ENCODE measurements around the gene VTI1A. TPM values are rescaled to one million over a fixed set of nuclear protein-coding genes. Genes with fewer than 3 reads are reported as not detected.

VTI1A gene
- total RNA-seq, 1 experiment from 2014 or later, result 22.0 TPM

DNA sequence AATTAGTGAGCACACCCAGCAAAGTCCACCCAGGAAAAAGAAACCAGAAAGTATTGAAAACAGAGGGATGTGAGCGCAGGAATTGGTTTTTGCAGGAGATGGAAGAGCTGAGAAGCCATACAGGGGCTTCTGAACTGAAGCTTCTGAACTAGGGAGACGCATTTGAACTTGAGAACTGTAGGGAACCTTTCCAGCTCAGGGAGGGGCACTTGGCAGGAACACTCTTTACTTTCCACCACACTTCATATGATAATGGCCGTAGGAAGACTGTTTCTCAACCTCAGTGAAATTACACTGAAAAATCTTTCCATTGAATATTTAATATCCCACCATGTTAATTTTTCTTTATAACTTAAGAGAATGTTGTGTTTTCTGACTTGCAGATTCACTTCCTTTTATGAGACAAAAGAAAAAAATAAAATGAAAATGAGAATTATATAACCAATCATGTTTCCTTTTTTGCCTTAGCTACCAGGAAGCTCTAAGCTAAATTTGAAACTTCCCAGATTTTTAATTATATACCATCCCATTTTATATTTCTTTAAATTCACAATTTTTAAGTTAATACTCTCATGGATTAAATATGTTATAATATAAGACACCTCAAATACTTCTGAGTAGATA lies 404.7 kb downstream of the VTI1A start:
- TF ChIP-seq, protein P1, sequence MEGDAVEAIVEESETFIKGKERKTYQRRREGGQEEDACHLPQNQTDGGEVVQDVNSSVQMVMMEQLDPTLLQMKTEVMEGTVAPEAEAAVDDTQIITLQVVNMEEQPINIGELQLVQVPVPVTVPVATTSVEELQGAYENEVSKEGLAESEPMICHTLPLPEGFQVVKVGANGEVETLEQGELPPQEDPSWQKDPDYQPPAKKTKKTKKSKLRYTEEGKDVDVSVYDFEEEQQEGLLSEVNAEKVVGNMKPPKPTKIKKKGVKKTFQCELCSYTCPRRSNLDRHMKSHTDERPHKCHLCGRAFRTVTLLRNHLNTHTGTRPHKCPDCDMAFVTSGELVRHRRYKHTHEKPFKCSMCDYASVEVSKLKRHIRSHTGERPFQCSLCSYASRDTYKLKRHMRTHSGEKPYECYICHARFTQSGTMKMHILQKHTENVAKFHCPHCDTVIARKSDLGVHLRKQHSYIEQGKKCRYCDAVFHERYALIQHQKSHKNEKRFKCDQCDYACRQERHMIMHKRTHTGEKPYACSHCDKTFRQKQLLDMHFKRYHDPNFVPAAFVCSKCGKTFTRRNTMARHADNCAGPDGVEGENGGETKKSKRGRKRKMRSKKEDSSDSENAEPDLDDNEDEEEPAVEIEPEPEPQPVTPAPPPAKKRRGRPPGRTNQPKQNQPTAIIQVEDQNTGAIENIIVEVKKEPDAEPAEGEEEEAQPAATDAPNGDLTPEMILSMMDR (conservative IDR thresholded peaks at IDR 0.05), result no peak
- H3K4me1 Mint-ChIP-seq, result peaks cover 15% of the 10 kb centered on the region in 2 experiments
- H3K79me2 ChIP-seq (ENCODE audit: insufficient read depth, low read length), result no peaks in the 10 kb centered on the region
- no peak overlapping the region for H3K23ac ChIP-seq (ENCODE audit: insufficient read length, low read depth, low read length)
- no peaks in the 10 kb centered on the region for H3K23me2 ChIP-seq (ENCODE audit: insufficient read length, low read depth, low read length, poor library complexity, severe bottlenecking)
- H3K9me3 Mint-ChIP-seq, result peaks cover 18% of the 10 kb centered on the region in 2 experiments
- no peak overlapping the region for H2AFZ ChIP-seq (ENCODE audit: low read length)
- H3T11ph ChIP-seq (ENCODE audit: low read length), result no peak overlapping the region
- H3K9ac ChIP-seq (ENCODE audit: extremely low read depth, insufficient read length, low read length), result no peak overlapping the region
- no peak overlapping the region for H3K4me2 ChIP-seq (ENCODE audit: insufficient read depth, insufficient read length, low read length)
- H2BK12ac ChIP-seq (ENCODE audit: insufficient read length, low read depth, low read length), result no peak overlapping the region
- no peak overlapping the region for H4K91ac ChIP-seq (ENCODE audit: insufficient read length, low read depth, low read length)
- no peak overlapping the region for H2BK20ac ChIP-seq (ENCODE audit: low read depth, low read length, poor library complexity, severe bottlenecking)
- H4K20me1 ChIP-seq (ENCODE audit: control insufficient read depth, insufficient read depth, insufficient read length), result no peaks in the 10 kb centered on the region
- H3K79me1 ChIP-seq (ENCODE audit: insufficient read depth, low read depth, low read length, poor library complexity, severe bottlenecking), result no peaks in the 10 kb centered on the region
- WGBS (ENCODE audit: extremely low coverage, insufficient read length, low lambda C conversion rate), result no CpG with 5 or more reads among the region's 3 CpGs
- no peak overlapping the region for H2BK15ac ChIP-seq (ENCODE audit: low read depth, low read length)
- H3K56ac ChIP-seq (ENCODE audit: insufficient read length, low read depth, low read length), result no peak overlapping the region
- H2AK5ac ChIP-seq (ENCODE audit: insufficient read length, low read length), result no peak overlapping the region
- H3K27me3 Mint-ChIP-seq (ENCODE audit: low read depth), result peaks cover 3% of the 10 kb centered on the region
- peaks cover 13 to 20% (median 17%) of the 10 kb centered on the region in 3 experiments for H3K36me3 Mint-ChIP-seq (ENCODE audit: insufficient read depth in 1 of 3, low read depth in 3 of 3)
- no peaks in the 10 kb centered on the region for H3K27me3 ChIP-seq (ENCODE audit: insufficient read depth, low read length)
- H2BK5ac ChIP-seq (ENCODE audit: insufficient read length, low read length), result no peak overlapping the region
- no peak overlapping the region; a peak in 1 of 7 replicates for H3K27ac Mint-ChIP-seq
- no peak overlapping the region for H4K8ac ChIP-seq (replicated peaks; ENCODE audit: insufficient read length, low read depth, low read length)
- H3K9me3 ChIP-seq (ENCODE audit: control insufficient read depth, low read depth, low read length), result peaks cover 9% of the 10 kb centered on the region
- H3K27ac ChIP-seq (ENCODE audit: insufficient read length, low read depth, low read length), result no peak overlapping the region
- no peak overlapping the region for H3K4me3 Mint-ChIP-seq
- H3K18ac ChIP-seq (ENCODE audit: insufficient read length, low read depth, low read length), result no peak overlapping the region
- DNase-seq, result no peak
- H2BK120ac ChIP-seq (ENCODE audit: low read depth, low read length, poor library complexity, severe bottlenecking), result no peak overlapping the region
- no peak overlapping the region for H4K5ac ChIP-seq (ENCODE audit: insufficient read length, low read depth, low read length)
- H3K4me1 ChIP-seq (ENCODE audit: insufficient read depth, low read length), result no peaks in the 10 kb centered on the region
- H3K4ac ChIP-seq (ENCODE audit: low read depth, low read length), result no peak overlapping the region
- no peak overlapping the region for H3K14ac ChIP-seq (ENCODE audit: insufficient read depth, low read length)

All from H9 (cell line).